Measurements from ENCODE around the gene TENM4.
"Not testable (repeated sequence)": the region's sequence is repeated elsewhere in the genome, so short reads cannot be mapped to it uniquely, and the experiment has no call there.

Gene TENM4

GRCh38 chr11:79199729-79200354 lies 241.0 kb downstream of the TENM4 start:
- DNase-seq, result no peak

- DNase-seq, result no peak
Observed at GRCh38 chr11:79198898-79199250, 242.0 kb downstream of the TENM4 start.

GRCh38 chr11:79198203-79198897 lies 242.5 kb downstream of the TENM4 start:
- no peak for DNase-seq

GRCh38 chr11:79196950-79197349 lies 243.9 kb downstream of the TENM4 start:
- DNase-seq, result no peak

GRCh38 chr11:79195209-79195608 lies 245.6 kb downstream of the TENM4 start:
- no peak for DNase-seq

- DNase-seq, result no peak
Observed at GRCh38 chr11:79193663-79194310, 247.0 kb downstream of the TENM4 start.

- DNase-seq, result no peak
Observed at GRCh38 chr11:79192836-79193235, 248.0 kb downstream of the TENM4 start.

- not testable (repeated sequence) for DNase-seq
Observed at GRCh38 chr11:79191716-79192115, 249.1 kb downstream of the TENM4 start.

GRCh38 chr11:79190553-79190952 lies 250.3 kb downstream of the TENM4 start:
- DNase-seq, result not testable (repeated sequence)

- DNase-seq, result peak; percentile 67
Observed at GRCh38 chr11:79189601-79190000, 251.2 kb downstream of the TENM4 start.

GRCh38 chr11:79189055-79189454 lies 251.8 kb downstream of the TENM4 start:
- no peak for DNase-seq

- no peak for DNase-seq
Observed at GRCh38 chr11:79186669-79187068, 254.2 kb downstream of the TENM4 start.

GRCh38 chr11:79185351-79185750 lies 255.5 kb downstream of the TENM4 start:
- no peak for DNase-seq

GRCh38 chr11:79184285-79184684 lies 256.5 kb downstream of the TENM4 start:
- no peak for DNase-seq

GRCh38 chr11:79182794-79183193 lies 258.0 kb downstream of the TENM4 start:
- DNase-seq, result no peak

- DNase-seq, result no peak
Observed at GRCh38 chr11:79179087-79179486, 261.7 kb downstream of the TENM4 start.

GRCh38 chr11:79174045-79175008 lies 266.5 kb downstream of the TENM4 start:
- no peak for DNase-seq

- no peak for DNase-seq
Observed at GRCh38 chr11:79173615-79174014, 267.2 kb downstream of the TENM4 start.

GRCh38 chr11:79170321-79170720 lies 270.5 kb downstream of the TENM4 start:
- no peak for DNase-seq

- DNase-seq, result no peak
Observed at GRCh38 chr11:79168530-79169110, 272.2 kb downstream of the TENM4 start.

- no peak for DNase-seq
Observed at GRCh38 chr11:79167510-79168188, 273.2 kb downstream of the TENM4 start.

- no peak for DNase-seq
Observed at GRCh38 chr11:79165908-79166307, 274.9 kb downstream of the TENM4 start.

All from NCI-H774 (cell line).